BJ (cell line): ENCODE data around the gene OR2A2. TPM values are rescaled to one million over a fixed set of nuclear protein-coding genes. Genes with fewer than 3 reads are reported as not detected.
A peak's percentile ranks its signal among the peaks of the same experiment; 100 is the strongest.
"Not testable (repeated sequence)": the region's sequence is repeated elsewhere in the genome, so short reads cannot be mapped to it uniquely, and the experiment has no call there.

ENCODE experiments used
- CTCF ChIA-PET: fragments of 350-600 bp; formaldehyde crosslinking; extraction: SDS; loops from one replicate; lab custom pipeline; 2021; ENCODE audit warnings: antibody characterized with exemption, inconsistent platforms; lab: Yijun Ruan, JAX
- POLR2A ChIA-PET: fragments of 300-600 bp; sonication (Branson Sonifier 250); formaldehyde crosslinking; extraction: SDS; loops from one replicate; lab custom pipeline; 2021; ENCODE audit warnings: antibody characterized with exemption; lab: Charles Lee
- DNase-seq: peaks from one replicate; pipeline ENCODE4 v3.0.0-alpha.2; 2011; ENCODE audit warnings: low read depth
- H3K27me3 ChIP-seq: 2 replicates; pipeline ENCODE4 v1.6.0; 2011; ENCODE audit warnings: low read length; ENCODE audit not compliant: control insufficient read depth, insufficient read depth
- H3K36me3 ChIP-seq: 2 replicates; pipeline ENCODE4 v1.5.1; 2011; ENCODE audit warnings: low read length; ENCODE audit not compliant: control insufficient read depth, insufficient read depth
- H3K4me3 ChIP-seq: 2 replicates; pipeline ENCODE4 v1.5.1; 2011; ENCODE audit warnings: low read depth, mild to moderate bottlenecking, control low read depth, low read length
- CTCF ChIP-seq: IDR thresholded peaks from 2 replicates; pipeline ENCODE4 v1.5.1; 2011; ENCODE audit warnings: low read depth, mild to moderate bottlenecking, control low read depth, inconsistent platforms, low read length, moderate library complexity; ENCODE audit not compliant: insufficient read depth
- polyA plus RNA-seq: library from polyadenylated mRNA; depleted of rRNA; stranded (reverse); fragments of >200 nt; gene quantifications from 2 replicates; pipeline ENCODE4 v1.2.3, GENCODE V29; 2011

OR2A2 gene
- polyA plus RNA-seq, 1 experiment, result not detected

DNA sequence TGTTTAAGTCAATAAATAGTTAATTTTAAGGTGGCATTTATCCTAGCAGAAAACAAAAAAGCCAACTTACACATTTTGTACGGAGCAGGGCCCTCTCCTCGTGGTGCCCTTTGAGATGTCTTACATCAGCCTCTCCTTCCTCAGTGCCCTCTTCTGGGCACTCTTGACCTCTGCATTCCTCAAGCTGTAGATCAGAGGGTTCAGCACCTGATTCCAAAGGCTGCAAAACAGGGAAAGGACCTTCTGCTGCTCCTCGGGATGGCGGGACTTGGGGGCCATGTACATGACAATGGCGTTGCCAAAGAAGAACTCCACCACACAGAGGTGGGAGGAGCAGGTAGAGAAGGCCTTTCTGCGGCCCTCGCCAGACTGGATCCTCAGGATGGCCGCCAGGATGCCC lies 9.0 kb downstream of the OR2A2 start:
- DNase-seq, result no peak
- POLR2A ChIA-PET, result no interaction called here
- no peak for TF ChIP-seq CTCF
- CTCF ChIA-PET, result interaction anchor here (1.8 kb wide), 1 partner anchor 10 kb away, joined by 7 read pairs; no protein-coding TSS in a partner anchor
- H3K27me3 ChIP-seq, result no peaks in the 10 kb centered on the region
- H3K4me3 ChIP-seq, result no peak overlapping the region
- H3K36me3 ChIP-seq, result no peaks in the 10 kb centered on the region

- TF ChIP-seq CTCF, result no peak
- H3K27me3 ChIP-seq, result no peaks in the 10 kb centered on the region
- no peak within 1 kb of the TSS for H3K4me3 ChIP-seq
- ChIA-PET POLR2A (no interaction called here), CTCF (no interaction called here)
- DNase-seq, result no peak
- no peaks in the 10 kb centered on the region for H3K36me3 ChIP-seq
Measured at GRCh38 chr7:144122876-144123275, 13.5 kb downstream of the OR2A2 start, which contains the start of gene OR2A14. Gene OR2A14, plus strand, starts transcription at chr7:144123176. Its CDS starts 5,937 bp downstream, at chr7:144129113.

GRCh38 chr7:144127714-144128334 lies 18.4 kb downstream of the OR2A2 start:
- TF ChIP-seq CTCF, result peak; percentile 90

GRCh38 chr7:144129601-144130000 lies 20.2 kb downstream of the OR2A2 start:
- POLR2A ChIA-PET, CTCF ChIA-PET, H3K4me3 ChIP-seq, H3K27me3 ChIP-seq, H3K36me3 ChIP-seq, DNase-seq: not testable (repeated sequence)

More at GRCh38 chr7:144127714-144128334, 18.4 kb downstream of the OR2A2 start:
- Histone ChIP-seq H3K4me3 (no peak overlapping the region), H3K36me3 (no peaks in the 10 kb centered on the region), H3K27me3 (no peaks in the 10 kb centered on the region)
- CTCF ChIA-PET, result interaction anchor here (0.6 to 1.7 kb wide), 15 partner anchors 9 to 898 kb away, joined by 3 to 12 read pairs (median 4); partner anchors contain the start of gene OR6B1
- peak; percentile 9 for DNase-seq
- POLR2A ChIA-PET, result no interaction called here

GRCh38 chr7:144130730-144131129 lies 21.3 kb downstream of the OR2A2 start:
- DNase-seq, result no peak
- ChIA-PET CTCF (no interaction called here), POLR2A (no interaction called here)
- Histone ChIP-seq H3K36me3 (no peaks in the 10 kb centered on the region), H3K4me3 (no peak overlapping the region), H3K27me3 (no peaks in the 10 kb centered on the region)
- TF ChIP-seq CTCF, result no peak

DNA sequence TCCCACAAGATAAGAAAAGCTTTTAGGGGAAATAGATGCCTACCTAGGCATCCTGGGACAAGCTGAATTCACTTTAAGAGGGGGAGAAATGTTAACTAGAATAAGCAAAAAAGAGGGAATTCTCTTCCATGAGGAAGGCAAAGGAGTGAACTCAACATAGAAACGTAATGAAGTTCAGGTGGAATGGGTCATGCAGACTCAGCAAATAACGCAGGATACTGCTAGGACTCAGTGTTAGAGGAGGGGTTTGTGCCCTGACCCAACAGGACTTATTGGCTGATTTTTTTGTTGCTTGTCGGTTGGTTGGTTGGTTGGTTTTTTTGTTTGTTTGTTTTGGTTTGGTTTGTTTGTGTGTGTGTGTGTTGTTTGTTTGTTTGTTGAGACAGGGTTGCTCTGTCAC lies 22.9 kb downstream of the OR2A2 start:
- CTCF ChIA-PET, result no interaction called here

More for the DNA sequence above, 22.9 kb downstream of the OR2A2 start:
- Histone ChIP-seq H3K4me3 (no peak overlapping the region), H3K36me3 (no peaks in the 10 kb centered on the region), H3K27me3 (no peaks in the 10 kb centered on the region)
- POLR2A ChIA-PET, result no interaction called here
- no peak for DNase-seq
- TF ChIP-seq CTCF, result no peak
